HEK293 (cell line): ENCODE results near the gene MUC2.

ENCODE experiments used
- SP2 ChIP-seq: fragments of 450-650 bp; formaldehyde crosslinking; IDR thresholded peaks from 2 replicates; pipeline ENCODE4 v1.5.1; 2016; ENCODE audit warnings: missing biosample characterization, missing genetic modification characterization
- YY1 ChIP-seq: fragments of 450-650 bp; formaldehyde crosslinking; IDR thresholded peaks from 2 replicates; pipeline ENCODE4 v1.5.1; 2018; ENCODE audit warnings: missing biosample characterization, missing genetic modification characterization
- ZBTB1 ChIP-seq: fragments of 450-650 bp; formaldehyde crosslinking; IDR thresholded peaks from 2 replicates; pipeline ENCODE4 v1.5.1; 2016; ENCODE audit warnings: missing biosample characterization, missing genetic modification characterization
- ZBTB21 ChIP-seq: fragments of 450-650 bp; formaldehyde crosslinking; IDR thresholded peaks from 2 replicates; pipeline ENCODE4 v1.5.1; 2017; ENCODE audit warnings: missing biosample characterization, missing genetic modification characterization
- ZNF138 ChIP-seq: fragments of 450-650 bp; formaldehyde crosslinking; IDR thresholded peaks from 2 replicates; pipeline ENCODE4 v1.5.1; 2016; ENCODE audit warnings: missing biosample characterization, missing genetic modification characterization, borderline replicate concordance
- ZNF211 ChIP-seq: fragments of 450-650 bp; formaldehyde crosslinking; IDR thresholded peaks from 2 replicates; pipeline ENCODE4 v1.5.1; 2016; ENCODE audit warnings: low read depth, missing biosample characterization, missing genetic modification characterization
- ZNF521 ChIP-seq: fragments of 450-650 bp; formaldehyde crosslinking; IDR thresholded peaks from 2 replicates; pipeline ENCODE4 v1.5.1; 2017; ENCODE audit warnings: missing biosample characterization, mild to moderate bottlenecking, missing genetic modification characterization
- TF ChIP-seq, protein P1 (sequence below): fragments of 450-650 bp; formaldehyde crosslinking; IDR thresholded peaks from 2 replicates; pipeline ENCODE4 v1.5.1; 2016; ENCODE audit warnings: missing biosample characterization, missing genetic modification characterization

GRCh38 chr11:1062075-1062820 lies 12.4 kb upstream of the MUC2 start:
- no peak for TF ChIP-seq ZBTB1 (tag by site-specific recombination)
- TF ChIP-seq, protein P1, sequence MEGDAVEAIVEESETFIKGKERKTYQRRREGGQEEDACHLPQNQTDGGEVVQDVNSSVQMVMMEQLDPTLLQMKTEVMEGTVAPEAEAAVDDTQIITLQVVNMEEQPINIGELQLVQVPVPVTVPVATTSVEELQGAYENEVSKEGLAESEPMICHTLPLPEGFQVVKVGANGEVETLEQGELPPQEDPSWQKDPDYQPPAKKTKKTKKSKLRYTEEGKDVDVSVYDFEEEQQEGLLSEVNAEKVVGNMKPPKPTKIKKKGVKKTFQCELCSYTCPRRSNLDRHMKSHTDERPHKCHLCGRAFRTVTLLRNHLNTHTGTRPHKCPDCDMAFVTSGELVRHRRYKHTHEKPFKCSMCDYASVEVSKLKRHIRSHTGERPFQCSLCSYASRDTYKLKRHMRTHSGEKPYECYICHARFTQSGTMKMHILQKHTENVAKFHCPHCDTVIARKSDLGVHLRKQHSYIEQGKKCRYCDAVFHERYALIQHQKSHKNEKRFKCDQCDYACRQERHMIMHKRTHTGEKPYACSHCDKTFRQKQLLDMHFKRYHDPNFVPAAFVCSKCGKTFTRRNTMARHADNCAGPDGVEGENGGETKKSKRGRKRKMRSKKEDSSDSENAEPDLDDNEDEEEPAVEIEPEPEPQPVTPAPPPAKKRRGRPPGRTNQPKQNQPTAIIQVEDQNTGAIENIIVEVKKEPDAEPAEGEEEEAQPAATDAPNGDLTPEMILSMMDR (tag by site-specific recombination), result no peak
- no peak for TF ChIP-seq YY1 (tag by site-specific recombination)
- no peak for TF ChIP-seq ZBTB21 (tag by site-specific recombination)
- TF ChIP-seq ZNF138 (tag by site-specific recombination), result no peak
- no peak for TF ChIP-seq SP2 (tag by site-specific recombination)
- TF ChIP-seq ZNF211 (tag by site-specific recombination), result no peak
- no peak for TF ChIP-seq ZNF521 (tag by site-specific recombination)
